HepG2 (cell line): Measurements from ENCODE around the gene KLB. TPM values are rescaled to one million over a fixed set of nuclear protein-coding genes. Genes with fewer than 3 reads are reported as not detected.

Experiments used
- BCL6 ChIP-seq: IDR thresholded peaks from 2 replicates; pipeline ENCODE4 v1.6.1; 2016; ENCODE audit warnings: missing genetic modification reagents, missing compliant biosample characterization
- E2F1 ChIP-seq: sonication (generic); formaldehyde crosslinking; IDR thresholded peaks from 2 replicates; pipeline ENCODE4 v1.5.0; 2020; ENCODE audit warnings: missing genetic modification reagents
- FOSL1 ChIP-seq: sonication (generic); formaldehyde crosslinking; IDR thresholded peaks from 2 replicates; pipeline ENCODE4 v1.9.0; 2021; ENCODE audit warnings: missing genetic modification reagents, borderline replicate concordance
- RXRB ChIP-seq: IDR thresholded peaks from 2 replicates; pipeline ENCODE4 v1.6.1; 2016; ENCODE audit warnings: borderline replicate concordance, missing genetic modification reagents, missing compliant biosample characterization
- SNAPC4 ChIP-seq: sonication (generic); formaldehyde crosslinking; IDR thresholded peaks from 2 replicates; pipeline ENCODE4 v1.4.0; 2020; ENCODE audit warnings: mild to moderate bottlenecking, missing genetic modification reagents
- TARDBP ChIP-seq: sonication (generic); formaldehyde crosslinking; IDR thresholded peaks from 2 replicates; pipeline ENCODE4 v1.8.0; 2022; ENCODE audit warnings: mild to moderate bottlenecking, missing genetic modification reagents
- THAP9 ChIP-seq: sonication (generic); formaldehyde crosslinking; IDR thresholded peaks from 2 replicates; pipeline ENCODE4; 2020; ENCODE audit warnings: missing genetic modification reagents, mild to moderate bottlenecking, borderline replicate concordance
- TOPORS ChIP-seq: sonication (generic); formaldehyde crosslinking; IDR thresholded peaks from 2 replicates; pipeline ENCODE4 v1.8.0; 2023; ENCODE audit warnings: mild to moderate bottlenecking, missing genetic modification reagents
- ZNF317 ChIP-seq: sonication (generic); formaldehyde crosslinking; IDR thresholded peaks from 2 replicates; pipeline ENCODE4 v1.5.0; 2020; ENCODE audit warnings: mild to moderate bottlenecking, missing genetic modification reagents
- ZNF318 ChIP-seq: sonication (generic); formaldehyde crosslinking; IDR thresholded peaks from 2 replicates; pipeline ENCODE4 v1.4.0; 2020; ENCODE audit warnings: mild to moderate bottlenecking, missing genetic modification reagents
- polyA plus RNA-seq, 8 experiments: library from polyadenylated mRNA; depleted of rRNA in 3 of 8; stranded (reverse) in 7 of 8; unstranded in 1 of 8; fragments of >200 nt; fragmentation: Illumina TruSeq in 4 of 8; extraction: Trizol in 4 of 8; gene quantifications; 2 replicates each; pipeline versions ENCODE4 v1.2.1 to v1.2.3, GENCODE V29; 2011 to 2016; ENCODE audit warnings: low read depth in 4 of 8, missing spikeins in 1 of 8, mixed read lengths in 1 of 8; ENCODE audit not compliant: insufficient read depth in 1 of 8
- total RNA-seq, 5 experiments: library from RNA; depleted of rRNA; stranded (reverse); fragments of >200 nt; fragmentation: Illumina TruSeq; extraction: Trizol; gene quantifications; 2 replicates each; pipeline ENCODE4 v1.2.3, GENCODE V29; 2016; ENCODE audit warnings: low read depth in 1 of 5

The KLB gene
- total and polyA plus RNA-seq, 2 of the 13 experiments (the other 11 are each of a cell fraction or from before 2014, with no cell fraction given) = 25.3 to 82.0 TPM

GRCh38 chr4:39406763-39407583, at the start of gene KLB (continued):
- TF ChIP-seq THAP9 (CRISPR knock-in tag) = no peak
- peak; percentile 72 for TF ChIP-seq TARDBP (CRISPR knock-in tag)
- peak; percentile 54; the same call in 1 of the 2 replicates for TF ChIP-seq E2F1
- TF ChIP-seq SNAPC4 = 0 out of 2 replicates have a peak, but pooled peaks have one; percentile 42
- TF ChIP-seq FOSL1 (CRISPR knock-in tag) = no peak
- peak; percentile 76 for TF ChIP-seq ZNF317
- TF ChIP-seq BCL6 (CRISPR knock-in tag) = peak; percentile 77
- no peak for TF ChIP-seq ZNF318
- TF ChIP-seq RXRB (CRISPR knock-in tag) = peak; percentile 65; the same call in 1 of the 2 replicates
- peak; percentile 60; the same call in 1 of the 2 replicates for TF ChIP-seq TOPORS (CRISPR knock-in tag)
